Hepatocyte (in vitro differentiated cells): ENCODE results near the gene COL5A2. TPM values are rescaled to one million over a fixed set of nuclear protein-coding genes. Genes with fewer than 3 reads are reported as not detected.

Experiments used
- DNase-seq: peaks from one replicate; pipeline ENCODE4 v3.0.0-alpha.2; 2016; ENCODE audit warnings: low spot score
- H2AFZ ChIP-seq: fragments of 200-600 bp; sonication (generic); 2 replicates; pipeline ENCODE4 v1.6.0; 2016; ENCODE audit warnings: antibody characterized with exemption, mild to moderate bottlenecking
- H3K27ac ChIP-seq: fragments of 200-600 bp; sonication (generic); 2 replicates; pipeline ENCODE4 v1.5.1; 2016; ENCODE audit warnings: mild to moderate bottlenecking
- H3K27me3 ChIP-seq: fragments of 200-600 bp; sonication (generic); 2 replicates; pipeline ENCODE4 v1.6.1; 2016
- H3K36me3 ChIP-seq: fragments of 200-600 bp; sonication (generic); replicated peaks from 2 replicates; pipeline ENCODE4 v1.5.1; 2016; ENCODE audit warnings: low read depth; ENCODE audit not compliant: insufficient read depth
- H3K4me1 ChIP-seq: fragments of 200-600 bp; sonication (generic); 2 replicates; pipeline ENCODE4 v1.5.1; 2016; ENCODE audit warnings: mild to moderate bottlenecking, moderate library complexity; ENCODE audit not compliant: insufficient read depth
- H3K4me2 ChIP-seq: fragments of 200-600 bp; sonication (generic); 2 replicates; pipeline ENCODE4 v1.6.0; 2016
- H3K4me3 ChIP-seq: fragments of 200-600 bp; sonication (generic); 2 replicates; pipeline ENCODE4 v1.5.1; 2016; ENCODE audit warnings: mild to moderate bottlenecking
- H3K79me2 ChIP-seq: fragments of 200-600 bp; sonication (generic); 2 replicates; pipeline ENCODE4 v1.6.0; 2017; ENCODE audit warnings: mild to moderate bottlenecking
- H3K9me2 ChIP-seq: fragments of 200-600 bp; sonication (generic); replicated peaks from 2 replicates; pipeline ENCODE4 v1.6.0; 2017; ENCODE audit warnings: mild to moderate bottlenecking; ENCODE audit not compliant: insufficient read depth
- H3K9me3 ChIP-seq: fragments of 200-600 bp; sonication (generic); 2 replicates; pipeline ENCODE4 v1.5.1; 2016; ENCODE audit warnings: low read depth, mild to moderate bottlenecking
- H4K20me1 ChIP-seq: fragments of 200-600 bp; sonication (generic); 2 replicates; pipeline ENCODE4 v1.6.0; 2016; ENCODE audit warnings: mild to moderate bottlenecking; ENCODE audit not compliant: insufficient read depth, poor library complexity, severe bottlenecking
- EZH2 ChIP-seq: fragments of 200-600 bp; sonication (generic); IDR thresholded peaks from 2 replicates; pipeline ENCODE4 v1.6.1; 2016; ENCODE audit warnings: antibody characterized with exemption, mild to moderate bottlenecking, borderline replicate concordance
- EZH2phosphoT487 ChIP-seq: fragments of 200-600 bp; sonication (generic); IDR thresholded peaks from one replicate; pipeline ENCODE4 v1.6.1; 2018; ENCODE audit warnings: antibody characterized with exemption, mild to moderate bottlenecking, low read depth, moderate library complexity; ENCODE audit not compliant: unreplicated experiment, severe bottlenecking
- WGBS: methylation state at CpG from one replicate; pipeline ENCODE4 v1.1.6; 2016; ENCODE audit warnings: low lambda C conversion rate; ENCODE audit errors: missing lambda C conversion rate; 5-methylcytosine and 5-hydroxymethylcytosine counted together
- polyA plus RNA-seq: library from polyadenylated mRNA; unstranded; fragments of >200 nt; fragmentation: Nextera tagmentation; extraction: Ambion mirVana; gene quantifications from 2 replicates; pipeline ENCODE4 v1.2.1, GENCODE V29; 2016
- total RNA-seq: library from RNA; depleted of rRNA; stranded (reverse); fragments of >200 nt; gene quantifications from 2 replicates; pipeline ENCODE4 v1.2.3, GENCODE V29; 2014
- TF ChIP-seq, protein P1 (sequence below): fragments of 200-600 bp; sonication (generic); IDR thresholded peaks from 2 replicates; pipeline ENCODE4 v1.5.1; 2016; ENCODE audit warnings: antibody characterized with exemption, mild to moderate bottlenecking; ENCODE audit not compliant: poor library complexity

COL5A2 gene
- total and polyA plus RNA-seq, 2 experiments from 2014 or later, result 137 to 406 TPM

DNA sequence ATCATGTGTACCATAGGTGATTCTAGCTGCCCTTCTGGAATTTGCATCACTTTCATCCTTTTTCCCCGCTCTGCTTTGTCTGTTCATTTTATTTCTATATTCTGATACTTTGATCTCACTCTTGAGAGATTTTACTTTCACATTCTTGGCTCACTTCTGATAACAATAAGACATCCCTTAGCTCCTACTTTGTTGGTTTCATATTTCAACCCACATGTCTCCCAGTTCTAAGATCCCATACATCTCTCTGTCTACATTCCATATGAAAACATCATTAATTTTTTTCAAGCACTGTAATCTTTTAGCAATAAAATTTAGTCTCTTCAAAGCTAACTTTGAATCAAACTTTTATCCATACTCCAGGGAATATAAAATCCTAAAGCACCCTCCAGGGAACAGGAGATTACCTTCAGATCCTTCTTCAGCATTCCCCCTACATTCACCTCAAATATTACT is 129.8 kb downstream of the COL5A2 start:
- Histone ChIP-seq H2AFZ (no peak overlapping the region), H3K4me1 (no peaks in the 10 kb centered on the region), H3K4me2 (no peak overlapping the region), H3K36me3 (peaks cover 5% of the 10 kb centered on the region), H3K27me3 (no peaks in the 10 kb centered on the region), H3K79me2 (no peaks in the 10 kb centered on the region), H3K4me3 (no peak overlapping the region), H3K9me2 (no peaks in the 10 kb centered on the region), H4K20me1 (no peaks in the 10 kb centered on the region), H3K27ac (no peak overlapping the region), H3K9me3 (no peaks in the 10 kb centered on the region)
- no peak for DNase-seq
- TF ChIP-seq EZH2, result no peak
- TF ChIP-seq EZH2phosphoT487, result no peak
- TF ChIP-seq, protein P1, sequence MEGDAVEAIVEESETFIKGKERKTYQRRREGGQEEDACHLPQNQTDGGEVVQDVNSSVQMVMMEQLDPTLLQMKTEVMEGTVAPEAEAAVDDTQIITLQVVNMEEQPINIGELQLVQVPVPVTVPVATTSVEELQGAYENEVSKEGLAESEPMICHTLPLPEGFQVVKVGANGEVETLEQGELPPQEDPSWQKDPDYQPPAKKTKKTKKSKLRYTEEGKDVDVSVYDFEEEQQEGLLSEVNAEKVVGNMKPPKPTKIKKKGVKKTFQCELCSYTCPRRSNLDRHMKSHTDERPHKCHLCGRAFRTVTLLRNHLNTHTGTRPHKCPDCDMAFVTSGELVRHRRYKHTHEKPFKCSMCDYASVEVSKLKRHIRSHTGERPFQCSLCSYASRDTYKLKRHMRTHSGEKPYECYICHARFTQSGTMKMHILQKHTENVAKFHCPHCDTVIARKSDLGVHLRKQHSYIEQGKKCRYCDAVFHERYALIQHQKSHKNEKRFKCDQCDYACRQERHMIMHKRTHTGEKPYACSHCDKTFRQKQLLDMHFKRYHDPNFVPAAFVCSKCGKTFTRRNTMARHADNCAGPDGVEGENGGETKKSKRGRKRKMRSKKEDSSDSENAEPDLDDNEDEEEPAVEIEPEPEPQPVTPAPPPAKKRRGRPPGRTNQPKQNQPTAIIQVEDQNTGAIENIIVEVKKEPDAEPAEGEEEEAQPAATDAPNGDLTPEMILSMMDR, result no peak
- WGBS, result 100% methylated on average over 1 of the region's 1 CpG

DNA sequence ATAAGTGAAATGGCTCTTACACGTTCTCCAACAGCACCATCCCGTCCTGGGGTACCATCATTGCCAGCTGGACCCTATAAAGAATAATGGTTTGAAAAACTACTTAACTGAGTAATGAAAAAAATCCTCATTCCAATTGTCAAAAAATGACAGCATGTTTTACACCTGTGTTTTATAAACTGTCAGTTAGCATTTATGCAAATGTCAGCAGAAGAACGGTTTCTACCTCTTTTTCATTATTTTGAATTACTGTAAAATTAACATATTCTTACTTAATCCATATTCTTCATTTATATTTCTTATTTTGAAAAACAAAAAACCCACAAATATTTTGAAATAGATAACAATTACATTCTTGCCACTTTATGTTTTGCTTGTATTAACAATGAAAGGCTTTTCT is 131.4 kb downstream of the COL5A2 start:
- Histone ChIP-seq H3K4me2 (no peak overlapping the region), H3K27ac (no peak overlapping the region), H3K4me1 (no peaks in the 10 kb centered on the region), H3K4me3 (no peak overlapping the region), H3K9me3 (no peaks in the 10 kb centered on the region), H4K20me1 (no peaks in the 10 kb centered on the region), H3K79me2 (no peaks in the 10 kb centered on the region), H3K36me3 (peaks cover 5% of the 10 kb centered on the region), H3K27me3 (no peaks in the 10 kb centered on the region), H3K9me2 (no peaks in the 10 kb centered on the region), H2AFZ (no peak overlapping the region)
- no peak for DNase-seq
- TF ChIP-seq EZH2phosphoT487, result no peak
- TF ChIP-seq, protein P1, result no peak
- TF ChIP-seq EZH2, result no peak
- WGBS, result 88% methylated on average over 3 of the region's 3 CpGs

DNA sequence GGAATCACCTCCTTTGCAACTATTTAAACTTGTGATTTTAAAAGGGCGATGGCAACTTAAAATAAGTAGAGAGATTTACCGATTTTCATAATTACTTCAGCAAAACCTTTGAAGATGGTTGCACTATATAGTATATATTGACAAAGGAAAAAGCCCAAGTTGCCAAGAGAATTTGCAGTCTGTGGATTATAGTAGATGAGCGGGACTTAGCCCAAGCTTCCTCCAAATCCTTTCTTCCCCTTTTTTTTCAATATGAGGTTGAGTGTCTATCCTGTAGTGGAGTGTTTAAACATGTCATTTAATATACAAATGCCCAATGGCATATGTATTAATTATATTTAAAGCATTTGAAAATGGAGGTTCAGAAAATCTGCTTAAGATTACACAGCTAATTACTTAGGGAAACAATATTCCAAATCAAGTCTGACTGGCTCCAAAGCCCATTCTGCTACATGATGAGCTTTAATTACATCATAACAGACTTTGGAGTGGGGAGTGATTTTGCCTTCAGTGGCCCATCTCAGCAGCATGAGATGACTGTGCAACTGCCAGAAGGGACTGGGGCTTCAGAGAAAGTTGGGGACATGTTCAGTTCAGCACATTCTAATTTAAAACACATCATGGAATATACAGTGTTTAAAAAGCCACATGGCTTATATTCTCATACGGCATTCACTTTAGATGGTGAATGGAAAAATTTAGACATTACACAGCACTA is 132.2 kb downstream of the COL5A2 start:
- Histone ChIP-seq H3K4me3 (no peak overlapping the region), H2AFZ (no peak overlapping the region), H3K4me1 (no peaks in the 10 kb centered on the region), H3K36me3 (peaks cover 5% of the 10 kb centered on the region), H3K9me2 (no peaks in the 10 kb centered on the region), H3K9me3 (no peaks in the 10 kb centered on the region), H3K79me2 (no peaks in the 10 kb centered on the region), H3K4me2 (no peak overlapping the region), H3K27ac (no peak overlapping the region), H4K20me1 (no peaks in the 10 kb centered on the region), H3K27me3 (no peaks in the 10 kb centered on the region)
- no peak for DNase-seq
- 94% methylated on average over 4 of the region's 4 CpGs for WGBS
- TF ChIP-seq, protein P1, result no peak
- TF ChIP-seq EZH2phosphoT487 (no peak), EZH2 (no peak)
